Activated T-helper 1 cell treated with Interleukin-2 at 50 U/mL for 16 hours (primary cell): Measurements from ENCODE around the gene SKP1.
A peak's percentile ranks its signal among the peaks of the same experiment; 100 is the strongest.
"Not testable (repeated sequence)": the region's sequence is repeated elsewhere in the genome, so short reads cannot be mapped to it uniquely, and the experiment has no call there.

Experiments
- DNase-seq: peaks from one replicate; pipeline ENCODE4 v3.0.0-alpha.2; 2020; ENCODE audit warnings: low read depth

The SKP1 gene

GRCh38 chr5:134177369-134178095, 782 bp upstream of the SKP1 start:
- no peak for DNase-seq

- no peak for DNase-seq
Observed at GRCh38 chr5:134175921-134176510, 734 bp downstream of the SKP1 start.

- DNase-seq, result no peak
Observed at GRCh38 chr5:134174841-134175839, 1.6 kb downstream of the SKP1 start.

- no peak for DNase-seq
Observed at GRCh38 chr5:134171972-134172371, 4.8 kb downstream of the SKP1 start.

- DNase-seq, result no peak
Observed at GRCh38 chr5:134162592-134162991, 14.2 kb downstream of the SKP1 start.

- no peak for DNase-seq
Observed at GRCh38 chr5:134161513-134162395, 15.0 kb downstream of the SKP1 start.

- no peak for DNase-seq
Observed at GRCh38 chr5:134153657-134154056, 23.1 kb downstream of the SKP1 start.

- DNase-seq, result no peak
Observed at GRCh38 chr5:134153241-134153640, 23.5 kb downstream of the SKP1 start.

- not testable (repeated sequence) for DNase-seq
Observed at GRCh38 chr5:134152173-134152832, 24.4 kb downstream of the SKP1 start.

GRCh38 chr5:134151723-134152122, 25.0 kb downstream of the SKP1 start:
- DNase-seq, result no peak

GRCh38 chr5:134149571-134150303, 27.0 kb downstream of the SKP1 start:
- DNase-seq, result no peak

- no peak for DNase-seq
Observed at GRCh38 chr5:134148986-134149539, 27.7 kb downstream of the SKP1 start.

- no peak for DNase-seq
Observed at GRCh38 chr5:134148316-134148715, 28.4 kb downstream of the SKP1 start.

- DNase-seq, result no peak
Observed at GRCh38 chr5:134146651-134147518, 29.9 kb downstream of the SKP1 start.

GRCh38 chr5:134145779-134146581, 30.8 kb downstream of the SKP1 start:
- peak; percentile 71 for DNase-seq

- no peak for DNase-seq
Observed at GRCh38 chr5:134145041-134145757, 31.6 kb downstream of the SKP1 start.
